Measurements from ENCODE around the gene SLC12A1.

Gene SLC12A1

GRCh38 chr15:48205981-48206380, at the start of gene SLC12A1:
SLC12A1 (plus strand) TSS chr15:48206302; CDS start chr15:48207720, 1,418 bp downstream.
- ATAC-seq, result no peak
- TF ChIP-seq ZNF8 (CRISPR knock-in tag; IDR thresholded peaks at IDR 0.05), result no peak
- no peak for TF ChIP-seq ARNTL (CRISPR knock-in tag; IDR thresholded peaks at IDR 0.05; ENCODE audit: borderline replicate concordance, low read depth)
- no peak for TF ChIP-seq SNAI2 (CRISPR knock-in tag; IDR thresholded peaks at IDR 0.05)
- TF ChIP-seq POU6F1 (CRISPR knock-in tag; IDR thresholded peaks at IDR 0.05; ENCODE audit: borderline replicate concordance, low read depth), result no peak
- no peak for TF ChIP-seq CREB5 (CRISPR knock-in tag; IDR thresholded peaks at IDR 0.05; ENCODE audit: low read depth)
- no peak for TF ChIP-seq ZFP3 (CRISPR knock-in tag; IDR thresholded peaks at IDR 0.05)
- no peak for TF ChIP-seq BACH2 (CRISPR knock-in tag; IDR thresholded peaks at IDR 0.05; ENCODE audit: borderline replicate concordance)
- TF ChIP-seq ISL1 (CRISPR knock-in tag; IDR thresholded peaks at IDR 0.05), result no peak

- TF ChIP-seq TOX (CRISPR knock-in tag; IDR thresholded peaks at IDR 0.05; ENCODE audit: borderline replicate concordance) (no peak), GLIS3 (CRISPR knock-in tag; IDR thresholded peaks at IDR 0.05) (no peak), CSDC2 (CRISPR knock-in tag; IDR thresholded peaks at IDR 0.05) (no peak), ZNF8 (CRISPR knock-in tag; IDR thresholded peaks at IDR 0.05) (no peak), ZNF70 (CRISPR knock-in tag; IDR thresholded peaks at IDR 0.05) (no peak)
- no peak for ATAC-seq
Measured at GRCh38 chr15:48168616-48169015, 37.5 kb upstream of the SLC12A1 start.

GRCh38 chr15:48170981-48171380, 35.1 kb upstream of the SLC12A1 start:
- TF ChIP-seq ARNTL (CRISPR knock-in tag; IDR thresholded peaks at IDR 0.05; ENCODE audit: borderline replicate concordance, low read depth) (no peak), OSR1 (CRISPR knock-in tag; IDR thresholded peaks at IDR 0.05) (no peak), ISL1 (CRISPR knock-in tag; IDR thresholded peaks at IDR 0.05) (no peak), ZFP3 (CRISPR knock-in tag; IDR thresholded peaks at IDR 0.05) (no peak), ZNF8 (CRISPR knock-in tag; IDR thresholded peaks at IDR 0.05) (no peak), PATZ1 (CRISPR knock-in tag; IDR thresholded peaks at IDR 0.05; ENCODE audit: borderline replicate concordance) (no peak), ZNF565 (CRISPR knock-in tag; conservative IDR thresholded peaks at IDR 0.05; ENCODE audit: low read depth) (no peak), GLIS3 (CRISPR knock-in tag; IDR thresholded peaks at IDR 0.05) (no peak), PPARA (CRISPR knock-in tag; IDR thresholded peaks at IDR 0.05; ENCODE audit: borderline replicate concordance) (no peak), ZC3H10 (CRISPR knock-in tag; IDR thresholded peaks at IDR 0.05) (no peak), POU6F1 (CRISPR knock-in tag; IDR thresholded peaks at IDR 0.05; ENCODE audit: borderline replicate concordance, low read depth) (no peak), TSHZ2 (CRISPR knock-in tag; IDR thresholded peaks at IDR 0.05) (no peak), TOX (CRISPR knock-in tag; IDR thresholded peaks at IDR 0.05; ENCODE audit: borderline replicate concordance) (no peak), BACH2 (CRISPR knock-in tag; IDR thresholded peaks at IDR 0.05; ENCODE audit: borderline replicate concordance) (no peak)
- ATAC-seq, result no peak

- TF ChIP-seq RARB (CRISPR knock-in tag; IDR thresholded peaks at IDR 0.05), result no peak
- no peak for TF ChIP-seq TOX (CRISPR knock-in tag; IDR thresholded peaks at IDR 0.05; ENCODE audit: borderline replicate concordance)
- no peak for TF ChIP-seq CSRNP3 (CRISPR knock-in tag; IDR thresholded peaks at IDR 0.05)
- no peak for ATAC-seq
Measured at GRCh38 chr15:48175126-48175525, 31.0 kb upstream of the SLC12A1 start.
